Suprapubic skin (tissue), 4 donors: ENCODE data around the gene C19orf38.

ENCODE experiments used
- POLR2A ChIP-seq, 2 donors: fragments of 450-650 bp; IDR thresholded peaks; one replicate each; pipeline ENCODE4 v1.6.1; 2017; ENCODE audit warnings: antibody characterized with exemption in 2 of 2, mild to moderate bottlenecking in 2 of 2, moderate library complexity in 2 of 2
- POLR2AphosphoS5 ChIP-seq, 3 donors: sonication (generic); formaldehyde crosslinking; IDR thresholded peaks; one replicate each; pipeline ENCODE4 v1.6.1; 2017; ENCODE audit warnings: antibody characterized with exemption in 3 of 3
- TF ChIP-seq, protein P1 (sequence below), 2 donors: fragments of 200-600 bp in 1 of 2; fragments of 450-650 bp in 1 of 2; sonication (generic) in 1 of 2; IDR thresholded peaks; one replicate each; pipeline ENCODE4 v1.5.1; 2016 to 2019; ENCODE audit warnings: antibody characterized with exemption in 2 of 2, mild to moderate bottlenecking in 1 of 2, moderate library complexity in 1 of 2

- TF ChIP-seq, protein P1, sequence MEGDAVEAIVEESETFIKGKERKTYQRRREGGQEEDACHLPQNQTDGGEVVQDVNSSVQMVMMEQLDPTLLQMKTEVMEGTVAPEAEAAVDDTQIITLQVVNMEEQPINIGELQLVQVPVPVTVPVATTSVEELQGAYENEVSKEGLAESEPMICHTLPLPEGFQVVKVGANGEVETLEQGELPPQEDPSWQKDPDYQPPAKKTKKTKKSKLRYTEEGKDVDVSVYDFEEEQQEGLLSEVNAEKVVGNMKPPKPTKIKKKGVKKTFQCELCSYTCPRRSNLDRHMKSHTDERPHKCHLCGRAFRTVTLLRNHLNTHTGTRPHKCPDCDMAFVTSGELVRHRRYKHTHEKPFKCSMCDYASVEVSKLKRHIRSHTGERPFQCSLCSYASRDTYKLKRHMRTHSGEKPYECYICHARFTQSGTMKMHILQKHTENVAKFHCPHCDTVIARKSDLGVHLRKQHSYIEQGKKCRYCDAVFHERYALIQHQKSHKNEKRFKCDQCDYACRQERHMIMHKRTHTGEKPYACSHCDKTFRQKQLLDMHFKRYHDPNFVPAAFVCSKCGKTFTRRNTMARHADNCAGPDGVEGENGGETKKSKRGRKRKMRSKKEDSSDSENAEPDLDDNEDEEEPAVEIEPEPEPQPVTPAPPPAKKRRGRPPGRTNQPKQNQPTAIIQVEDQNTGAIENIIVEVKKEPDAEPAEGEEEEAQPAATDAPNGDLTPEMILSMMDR (IDR thresholded peaks at IDR 0.05), result no peak
- no peak for TF ChIP-seq POLR2A (IDR thresholded peaks at IDR 0.05)
- no peak for TF ChIP-seq POLR2AphosphoS5 (IDR thresholded peaks at IDR 0.05)
Measured at GRCh38 chr19:10863107-10863717, 15.0 kb downstream of the C19orf38 start.
